Measurements from ENCODE around the gene HBG2.

GRCh38 chr11:5238486-5238885 is 16.1 kb downstream of the HBG2 start:
- TF ChIP-seq CTCF (conservative IDR thresholded peaks at IDR 0.05; ENCODE audit: low read length) (no peak), EZH2phosphoT487 (IDR thresholded peaks at IDR 0.05; ENCODE audit: borderline replicate concordance) (no peak)

Measured in Loucy (cell line).